Endothelial cell of umbilical vein (primary cell): ENCODE measurements around the gene MAP3K1. TPM values are rescaled to one million over a fixed set of nuclear protein-coding genes. Genes with fewer than 3 reads are reported as not detected.

ENCODE experiments used
- BruUV-seq: library from RNA; stranded (reverse); fragments of 400-500 nt; replicated peaks from 2 replicates; lab custom pipeline; 2021; lab: Mats Ljungman, UMichigan
- CTCF ChIA-PET: fragments of 300-600, 350-600 bp; sonication (Branson Sonifier 250); formaldehyde crosslinking; loops from one replicate; lab custom pipeline; 2021; ENCODE audit warnings: antibody characterized with exemption, inconsistent platforms; lab: Charles Lee
- POLR2A ChIA-PET: fragments of 300-600, 350-600 bp; sonication (Branson Sonifier 250); formaldehyde crosslinking; loops from one replicate; lab custom pipeline; 2021; ENCODE audit warnings: antibody characterized with exemption, inconsistent platforms; lab: Charles Lee
- DNase-seq: peaks from one replicate; pipeline ENCODE4 v3.0.0-alpha.2; 2011; ENCODE audit warnings: low read depth, low spot score
- FAIRE-seq: peaks from 2 replicates; lab custom pipeline; 2011; peaks lifted over from hg19 to GRCh38; lab: Jason Lieb, UNC
- H2AFZ ChIP-seq: 2 replicates; pipeline ENCODE4 v1.6.0; 2012; ENCODE audit warnings: low read depth, low read length, control low read depth, inconsistent platforms
- H3K27ac ChIP-seq: 2 replicates; pipeline ENCODE4 v1.5.1; 2011; ENCODE audit warnings: low read depth, mild to moderate bottlenecking, control low read depth, low read length, moderate library complexity; ENCODE audit not compliant: insufficient read depth
- H3K27me3 ChIP-seq, 2 experiments: 2 replicates each; pipeline versions ENCODE4 v1.6.0 to v1.6.1; 2011; ENCODE audit warnings: low read length in 2 of 2, mixed read lengths in 1 of 2; ENCODE audit not compliant: control insufficient read depth in 2 of 2, insufficient read depth in 2 of 2
- H3K36me3 ChIP-seq, 2 experiments: 2 replicates in 1 of 2; 3 replicates in 1 of 2; pipeline ENCODE4 v1.5.1; 2011; ENCODE audit warnings: low read length in 2 of 2, mild to moderate bottlenecking in 1 of 2, moderate library complexity in 1 of 2; ENCODE audit not compliant: control insufficient read depth in 2 of 2, insufficient read depth in 2 of 2; ENCODE audit errors: extremely low read depth in 1 of 2
- H3K4me1 ChIP-seq: 3 replicates; pipeline ENCODE4 v1.5.1; 2011; ENCODE audit warnings: mild to moderate bottlenecking, low read length; ENCODE audit not compliant: control insufficient read depth, insufficient read depth; ENCODE audit errors: extremely low read depth
- H3K4me2 ChIP-seq: 2 replicates; pipeline ENCODE4 v1.6.1; 2011; ENCODE audit warnings: low read length, control low read depth, mixed read lengths; ENCODE audit not compliant: insufficient read depth
- H3K4me3 ChIP-seq, 3 experiments: fragments of 200-600 bp in 1 of 3; sonication (generic), shearing (Covaris generic) in 1 of 3; replicated peaks in 1 of 3; 2 replicates each; pipeline ENCODE4 v1.5.1; 2011 to 2016; ENCODE audit warnings: control low read depth in 3 of 3, low read length in 3 of 3, mild to moderate bottlenecking in 2 of 3, inconsistent platforms in 1 of 3, low read depth in 1 of 3, moderate library complexity in 1 of 3; ENCODE audit not compliant: insufficient read depth in 1 of 3
- H3K79me2 ChIP-seq: 2 replicates; pipeline ENCODE4 v1.6.0; 2012; ENCODE audit warnings: low read length, inconsistent platforms; ENCODE audit not compliant: control insufficient read depth, insufficient read depth
- H3K9ac ChIP-seq: replicated peaks from 2 replicates; pipeline ENCODE3; 2011; ENCODE audit warnings: low read length, control low read depth; ENCODE audit not compliant: insufficient read depth; ENCODE audit errors: extremely low read depth
- H3K9me1 ChIP-seq: replicated peaks from 3 replicates; pipeline ENCODE4 v1.6.0; 2011; ENCODE audit warnings: mild to moderate bottlenecking, low read length; ENCODE audit not compliant: control insufficient read depth, insufficient read depth; ENCODE audit errors: extremely low read depth
- H3K9me3 ChIP-seq: replicated peaks from 2 replicates; pipeline ENCODE4 v1.5.1; 2012; ENCODE audit warnings: low read length, inconsistent platforms; ENCODE audit not compliant: control insufficient read depth, insufficient read depth
- H4K20me1 ChIP-seq: replicated peaks from 2 replicates; pipeline ENCODE3; 2011; ENCODE audit warnings: mild to moderate bottlenecking, low read length; ENCODE audit not compliant: control insufficient read depth, insufficient read depth; ENCODE audit errors: extremely low read depth
- CTCF ChIP-seq, 2 donors: IDR thresholded peaks; 1 replicate in 1 of 2; 2 replicates in 1 of 2; pipeline ENCODE4 v1.5.1; 2011; ENCODE audit warnings: low read length in 2 of 2, mild to moderate bottlenecking in 2 of 2, moderate library complexity in 2 of 2, control low read depth in 1 of 2, inconsistent platforms in 1 of 2, low read depth in 1 of 2; ENCODE audit not compliant: insufficient read depth in 1 of 2; ENCODE audit errors: extremely low read depth in 1 of 2
- EZH2 ChIP-seq: IDR thresholded peaks from 2 replicates; pipeline ENCODE4 v1.6.1; 2012; ENCODE audit warnings: borderline replicate concordance, low read depth, mild to moderate bottlenecking, moderate library complexity, low read length, inconsistent platforms; ENCODE audit not compliant: severe bottlenecking
- FOS ChIP-seq: IDR thresholded peaks from 2 replicates; pipeline ENCODE4 v1.6.1; 2011; ENCODE audit warnings: mild to moderate bottlenecking, low read length, moderate library complexity, borderline replicate concordance; ENCODE audit not compliant: insufficient read depth
- GATA2 ChIP-seq: IDR thresholded peaks from 2 replicates; pipeline ENCODE4 v1.7.0; 2011; ENCODE audit warnings: low read depth, mild to moderate bottlenecking, moderate library complexity, mixed read lengths, low read length; ENCODE audit not compliant: insufficient read length, insufficient read depth
- JUN ChIP-seq: IDR thresholded peaks from 2 replicates; pipeline ENCODE4 v1.6.1; 2011; ENCODE audit warnings: borderline replicate concordance, low read depth; ENCODE audit not compliant: insufficient read length, insufficient read depth
- MAX ChIP-seq: IDR thresholded peaks from 2 replicates; pipeline ENCODE4 v1.6.1; 2011; ENCODE audit not compliant: insufficient read depth, insufficient read length
- MYC ChIP-seq: IDR thresholded peaks from one replicate; pipeline ENCODE4 v1.6.1; 2011; ENCODE audit warnings: mild to moderate bottlenecking, low read depth, low read length
- POLR2A ChIP-seq: IDR thresholded peaks from 2 replicates; pipeline ENCODE4 v1.6.1; 2012; ENCODE audit warnings: low read depth, mild to moderate bottlenecking, control low read depth, low read length
- POLR2AphosphoS5 ChIP-seq: IDR thresholded peaks from 2 replicates; pipeline ENCODE4 v1.6.1; 2012; ENCODE audit warnings: low read depth, mild to moderate bottlenecking, control low read depth, low read length, moderate library complexity; ENCODE audit not compliant: insufficient read depth
- dilution Hi-C: fragments of 300-500 bp; cut with MboI; formaldehyde crosslinking; loops from one replicate; pipeline ENCODE4 v1.15.0; 2019; ENCODE audit warnings: low sequenced_read_pairs; ENCODE audit not compliant: extremely low pct_ligation_motif_present
- intact Hi-C: fragments of 100-400 bp; cut with micrococcal nuclease; formaldehyde crosslinking; loops from one replicate; pipeline ENCODE4 v1.10.0; 2022
- polyA plus RNA-seq, 4 experiments: library from polyadenylated mRNA; depleted of rRNA in 3 of 4; stranded (reverse) in 3 of 4; unstranded in 1 of 4; fragments of >200 nt; gene quantifications; 2 replicates each; pipeline versions ENCODE4 v1.2.1 to v1.2.3, GENCODE V29; 2011 to 2012; ENCODE audit warnings: missing spikeins in 1 of 4
- total RNA-seq: library from RNA; stranded (reverse); gene quantifications from 2 replicates; pipeline ENCODE4 v1.2.3, GENCODE V29; 2021

Gene MAP3K1
- total and polyA plus RNA-seq, 2 donors (not counting 3 experiments of a cell fraction or from before 2014, with no cell fraction given): 5.7 to 14.4 TPM

DNA sequence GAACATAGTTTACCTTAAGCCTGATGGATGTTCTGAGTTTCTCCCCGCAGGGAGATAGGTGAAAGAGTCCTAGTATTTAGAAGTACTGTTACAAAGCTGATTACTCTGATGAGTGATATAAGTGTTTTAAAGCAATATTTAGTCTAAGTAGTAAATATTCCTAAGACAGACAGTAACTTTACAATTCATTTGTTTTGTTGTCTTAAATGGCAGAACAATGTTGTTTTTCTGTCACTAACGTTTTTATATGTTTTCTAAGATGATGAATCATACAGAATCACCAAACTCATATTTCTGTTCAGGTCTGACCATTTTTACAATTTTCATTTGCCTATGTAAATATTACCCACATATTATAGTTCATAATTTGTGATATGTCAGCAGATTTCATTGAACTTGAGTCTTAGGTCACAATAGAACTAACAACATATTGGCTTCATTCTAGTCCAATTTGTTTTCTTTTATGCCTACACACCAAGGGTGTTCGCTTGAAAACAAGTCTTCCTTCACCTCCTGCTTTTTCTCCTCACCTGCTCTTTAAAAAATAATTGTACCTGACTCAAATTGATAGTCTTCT is 30.6 kb downstream of the MAP3K1 start:
- DNase-seq: no peak
- Histone ChIP-seq H3K27me3 (no peaks in the 10 kb centered on the region), H4K20me1 (peaks cover 3% of the 10 kb centered on the region), H3K4me2 (no peak overlapping the region), H3K9ac (no peak overlapping the region), H3K36me3 (no peaks in the 10 kb centered on the region), H3K79me2 (peaks cover 38% of the 10 kb centered on the region), H3K9me1 (peaks cover 6% of the 10 kb centered on the region), H3K27ac (no peak overlapping the region), H3K4me3 (no peak overlapping the region), H3K9me3 (no peaks in the 10 kb centered on the region), H3K4me1 (peaks cover 9% of the 10 kb centered on the region), H2AFZ (no peak overlapping the region)
- no TSS peak for BruUV-seq
- POLR2A ChIA-PET: no interaction called here
- no peak for TF ChIP-seq GATA2
- no peak for TF ChIP-seq POLR2A
- FAIRE-seq: no peak
- dilution Hi-C loops (no loop called here), intact Hi-C loops (no loop called here)
- CTCF ChIA-PET: no interaction called here

DNA sequence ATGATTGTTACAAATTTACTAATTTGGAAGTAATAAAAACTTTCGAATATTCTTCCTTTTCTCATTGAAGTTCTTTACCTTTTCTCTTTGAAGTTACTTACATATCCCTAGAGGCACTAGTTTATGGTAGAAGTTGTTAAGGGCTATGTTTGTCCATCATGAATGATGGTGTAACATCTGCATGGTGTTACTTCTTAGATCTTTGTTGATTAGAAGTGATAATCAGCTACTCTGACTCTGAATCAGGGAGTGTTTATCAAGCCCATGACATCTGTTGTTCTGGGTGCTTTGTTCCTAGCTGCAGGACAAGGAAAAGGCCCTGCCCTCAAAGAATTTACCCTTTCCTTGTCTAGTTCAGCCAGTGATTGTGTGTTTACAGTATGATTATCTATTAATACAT is 32.9 kb downstream of the MAP3K1 start:
- no peak overlapping the region for H3K27ac ChIP-seq
- ChIA-PET CTCF (interaction anchor here (1.8 kb wide), 1 partner anchor 10 kb away, joined by 11 read pairs; no protein-coding TSS in a partner anchor), POLR2A (no interaction called here)
- no peak for TF ChIP-seq CTCF (IDR thresholded peaks at IDR 0.05; ENCODE audit: extremely low read depth in 1 of 2, insufficient read depth in 1 of 2, low read depth in 1 of 2, low read length in 2 of 2)
- no peak for TF ChIP-seq POLR2AphosphoS5
- no peak for TF ChIP-seq POLR2A
- no peak for TF ChIP-seq MYC
- no peak for TF ChIP-seq JUN
- no peak for TF ChIP-seq GATA2
- no peak for TF ChIP-seq FOS
- no peak for TF ChIP-seq EZH2
- no peak for TF ChIP-seq MAX
- no peaks in the 10 kb centered on the region for H3K27me3 ChIP-seq
- no TSS peak for BruUV-seq
- H3K36me3 ChIP-seq: no peaks in the 10 kb centered on the region
- H2AFZ ChIP-seq: no peak overlapping the region
- no peak for FAIRE-seq
- H3K4me2 ChIP-seq: no peak overlapping the region
- dilution Hi-C loops (no loop called here), intact Hi-C loops (no loop called here)
- H3K4me3 ChIP-seq: no peak overlapping the region
- H3K9me3 ChIP-seq: no peaks in the 10 kb centered on the region
- no peaks in the 10 kb centered on the region for H4K20me1 ChIP-seq
- H3K9ac ChIP-seq: no peak overlapping the region
- H3K9me1 ChIP-seq: peaks cover 6% of the 10 kb centered on the region
- H3K79me2 ChIP-seq: peaks cover 30% of the 10 kb centered on the region
- DNase-seq: peak; percentile 35
- peaks cover 23% of the 10 kb centered on the region for H3K4me1 ChIP-seq
